Activated T-cell treated with anti-CD3 and anti-CD28 coated beads for 1 hour (primary cell): ENCODE data around the gene GFPT2.

Source experiments
- DNase-seq: peaks from one replicate; pipeline ENCODE4 v3.0.0-alpha.2; 2020; ENCODE audit warnings: low read depth

GFPT2 gene

DNA sequence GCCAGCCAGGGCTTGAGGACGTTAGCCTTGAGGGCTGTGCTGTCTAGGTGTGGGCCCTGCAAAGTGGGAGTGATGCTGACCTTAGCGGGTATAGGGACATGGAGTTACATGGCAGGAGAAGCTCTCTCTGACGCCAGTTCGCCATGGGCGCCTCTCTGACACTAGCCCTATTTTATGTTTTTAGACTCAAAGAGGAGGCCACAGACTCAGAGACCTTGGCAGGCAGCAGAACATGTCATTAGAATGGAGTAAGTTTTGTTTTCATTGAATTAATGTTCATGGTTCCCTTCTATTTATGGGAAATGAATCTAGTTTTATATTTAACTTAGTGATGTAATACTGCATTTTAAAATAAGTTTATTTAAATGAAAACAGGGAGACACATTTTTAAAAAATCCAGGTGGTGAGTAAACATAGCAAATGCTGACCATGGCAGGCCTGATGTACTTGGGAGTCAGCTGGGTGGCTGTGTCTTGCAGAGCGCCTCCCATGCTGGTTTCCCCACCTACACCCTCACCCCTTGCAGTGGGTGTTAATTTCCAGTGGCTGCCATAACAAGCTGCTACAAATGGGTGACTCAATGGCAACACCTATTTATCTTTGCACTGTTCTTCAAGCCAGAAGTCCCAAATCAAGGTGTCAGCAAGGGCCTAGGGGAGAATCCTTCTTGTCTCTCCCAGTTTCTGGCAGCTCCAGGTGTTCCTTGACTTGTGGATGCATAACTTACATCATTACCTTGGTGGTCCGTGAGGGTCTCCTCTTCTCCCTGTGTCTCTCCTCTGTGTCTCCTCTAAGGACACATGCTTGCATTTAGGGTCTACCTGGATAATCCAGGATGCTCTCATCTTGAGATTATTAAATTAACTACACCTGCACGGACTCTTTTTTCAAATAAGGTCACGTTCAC, 25.6 kb upstream of the GFPT2 start:
- DNase-seq = no peak

DNA sequence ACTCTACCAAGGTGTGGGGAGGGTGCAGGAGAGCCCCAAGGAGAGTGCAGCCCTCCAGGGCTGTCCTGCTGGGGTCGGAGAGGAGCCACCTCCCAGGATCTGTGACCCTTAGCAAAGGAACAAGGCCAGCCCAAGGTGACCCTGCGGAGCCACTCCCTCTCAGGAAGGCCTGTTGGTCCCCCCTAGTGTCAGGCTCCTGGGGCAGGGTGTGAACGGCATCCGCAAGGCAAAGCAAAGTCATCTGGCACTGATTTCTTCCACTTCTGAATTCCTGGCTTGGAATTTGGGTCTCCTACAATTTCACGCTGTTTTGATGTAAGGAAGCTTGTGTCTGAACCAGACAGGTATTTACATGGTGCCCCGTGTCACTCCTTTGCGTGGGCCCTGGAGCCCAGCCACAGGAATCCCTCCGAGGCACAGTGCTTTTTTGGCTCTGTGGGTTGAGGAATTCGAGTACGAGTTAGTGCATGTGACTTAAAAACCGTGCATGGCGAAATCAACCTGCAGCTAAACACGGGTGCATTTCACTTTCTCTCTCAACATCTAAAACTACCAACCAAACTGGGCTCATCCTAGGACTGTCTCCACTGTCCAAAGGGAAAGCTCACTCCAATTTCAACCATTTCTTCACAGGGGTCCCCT, 24.5 kb upstream of the GFPT2 start:
- no peak for DNase-seq

DNA sequence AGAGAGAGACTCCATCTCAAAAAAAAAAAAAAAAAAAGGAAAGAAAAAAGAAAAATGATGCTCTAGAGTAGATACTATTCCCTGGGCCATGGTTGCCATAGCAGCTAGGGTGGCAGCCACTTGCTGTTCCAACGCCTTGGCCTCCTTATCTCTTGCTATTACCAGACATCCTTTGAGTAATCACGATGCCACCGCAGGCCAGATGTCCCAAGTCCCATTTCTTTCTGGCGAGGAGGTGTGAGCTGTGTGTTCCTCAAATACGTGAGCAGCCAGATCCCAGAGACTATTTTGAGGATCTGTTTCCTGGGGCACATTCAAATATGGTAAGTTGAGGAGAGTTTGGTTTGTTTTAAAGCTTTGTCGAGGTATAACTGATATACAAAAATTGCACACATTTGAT, 23.4 kb upstream of the GFPT2 start:
- DNase-seq = no peak

DNA sequence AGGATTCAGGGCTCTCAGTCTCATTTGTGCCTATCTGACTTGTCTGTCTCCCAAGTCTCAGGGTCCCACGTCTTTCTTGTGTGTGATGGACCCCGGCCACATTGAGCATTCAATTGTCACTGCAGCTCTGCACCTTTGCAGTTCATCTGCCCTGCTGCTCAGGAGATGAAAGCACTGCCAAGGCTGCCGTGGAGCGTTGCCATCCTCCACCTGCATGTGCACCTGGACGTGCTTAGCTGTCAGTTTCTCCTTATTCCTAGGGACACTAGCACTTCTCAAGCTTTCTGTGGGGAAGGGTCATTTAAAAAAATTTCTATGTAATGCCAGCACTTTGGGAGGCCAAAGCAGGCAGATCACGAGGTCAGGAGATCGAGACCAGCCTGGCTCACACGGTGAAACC, 22.8 kb upstream of the GFPT2 start:
- DNase-seq = no peak

DNA sequence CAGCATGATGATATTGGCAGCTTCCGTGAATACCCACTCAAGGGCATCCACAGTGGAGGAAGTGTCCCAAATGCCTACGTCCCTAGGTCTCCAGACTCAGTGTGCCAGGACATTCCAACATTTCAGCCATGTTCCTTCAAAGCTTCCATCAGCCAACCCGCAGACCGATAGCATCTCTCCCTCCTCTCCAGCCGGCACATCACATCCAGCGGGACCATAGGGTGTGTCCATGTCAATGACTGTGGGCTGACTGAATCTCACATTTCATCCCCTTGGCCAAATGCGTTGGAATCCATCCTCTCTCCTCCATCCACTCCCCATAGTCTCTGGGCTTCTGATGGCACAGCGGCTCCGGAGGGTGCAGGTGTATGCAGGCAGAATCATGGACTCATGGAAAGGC, 22.2 kb upstream of the GFPT2 start:
- no peak for DNase-seq

DNA sequence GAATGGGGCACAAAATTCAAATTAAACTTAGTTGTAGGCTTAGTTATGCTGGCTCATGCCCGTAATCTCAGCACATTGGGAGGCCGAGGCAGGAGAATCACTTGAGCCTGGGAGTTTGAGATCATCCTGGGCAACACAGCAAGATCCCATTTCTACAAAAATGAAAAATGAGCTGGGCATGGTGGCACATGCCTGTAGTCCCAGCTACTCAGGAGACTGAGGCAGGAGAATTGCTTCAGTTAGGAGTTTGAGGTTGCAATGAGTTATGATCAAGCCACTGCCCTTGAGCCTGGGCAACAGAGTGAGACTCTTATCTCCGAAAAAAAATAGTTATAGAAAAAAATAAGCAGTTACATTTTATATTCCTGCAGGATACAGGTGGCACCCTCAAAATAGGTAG, 20.7 kb upstream of the GFPT2 start:
- DNase-seq = no peak

DNA sequence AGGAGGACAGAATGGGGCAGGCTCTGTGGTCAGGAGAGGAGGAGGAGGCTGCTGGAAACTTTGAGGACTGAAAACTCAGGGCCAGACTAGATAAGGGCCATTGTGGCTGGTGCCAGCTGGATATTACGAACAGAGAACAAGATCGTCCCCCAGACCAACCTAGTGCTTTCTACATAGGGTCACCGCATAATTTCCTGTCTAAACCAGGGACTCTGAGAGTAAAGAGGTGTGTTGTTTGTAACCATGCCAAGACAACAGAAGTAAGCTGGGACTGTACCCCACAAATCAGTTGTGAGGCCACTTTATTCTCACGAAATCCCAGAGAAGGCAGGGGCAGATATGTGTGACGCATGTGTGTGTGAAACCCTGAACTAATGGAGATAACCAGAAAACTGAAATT, 20.3 kb upstream of the GFPT2 start:
- no peak for DNase-seq

DNA sequence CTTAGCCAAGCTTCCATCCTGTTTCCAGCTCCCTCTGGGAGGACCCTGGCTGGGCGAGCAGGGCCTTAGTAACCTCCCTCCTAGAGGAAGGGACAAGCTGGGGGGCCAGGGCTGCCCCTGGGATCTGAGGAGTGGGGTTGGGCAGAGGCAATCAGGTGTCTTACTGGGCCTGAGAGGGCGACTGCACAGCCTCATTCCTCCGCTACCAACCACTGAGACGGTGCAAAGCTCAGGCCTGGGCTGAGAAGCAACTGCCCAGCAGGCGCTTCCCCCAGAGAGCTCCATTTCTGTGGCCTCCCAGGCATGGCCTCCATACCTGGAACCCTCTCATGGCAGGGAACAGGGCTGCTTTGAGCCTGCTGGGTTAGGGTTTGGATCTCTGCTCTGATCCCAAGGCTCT, 18.8 kb upstream of the GFPT2 start:
- DNase-seq = no peak

DNA sequence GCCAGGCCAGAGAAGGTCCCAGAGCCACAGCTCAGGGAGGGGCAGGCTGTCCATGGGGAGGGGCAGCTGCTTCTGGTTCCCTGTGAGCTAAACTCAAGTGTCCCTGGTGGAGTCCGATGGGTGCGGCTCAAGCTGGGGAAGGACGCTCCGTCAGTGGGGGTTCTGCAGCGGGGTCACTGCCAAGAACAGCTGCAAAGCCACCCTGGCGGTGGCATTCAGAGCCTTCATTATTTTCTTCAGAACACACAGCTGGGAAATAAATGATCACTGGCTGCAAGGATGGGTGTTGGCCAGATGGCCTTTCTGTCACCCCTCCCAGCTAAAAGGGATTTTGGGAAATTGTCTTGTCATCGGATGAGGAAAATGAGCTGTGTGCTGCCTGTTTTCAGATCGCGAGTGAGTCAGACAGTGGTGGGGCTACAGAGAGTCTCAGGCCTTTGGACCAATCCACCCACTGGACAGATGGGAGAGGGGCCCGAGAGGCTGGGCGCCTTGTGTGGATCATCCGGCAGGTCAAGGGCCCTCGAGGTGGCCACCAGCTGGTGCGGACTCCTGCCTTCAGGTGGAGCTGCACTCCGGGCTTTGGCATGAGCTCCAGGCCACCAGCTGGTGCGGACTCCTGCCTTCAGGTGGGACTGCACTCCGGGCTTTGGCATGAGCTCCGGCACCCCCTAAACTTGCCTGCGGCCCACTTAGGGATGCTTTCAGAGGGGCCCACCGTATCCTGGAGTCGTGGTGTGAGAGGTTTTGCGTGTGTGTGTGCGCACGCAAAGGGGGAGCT, 17.9 kb upstream of the GFPT2 start:
- no peak for DNase-seq

DNA sequence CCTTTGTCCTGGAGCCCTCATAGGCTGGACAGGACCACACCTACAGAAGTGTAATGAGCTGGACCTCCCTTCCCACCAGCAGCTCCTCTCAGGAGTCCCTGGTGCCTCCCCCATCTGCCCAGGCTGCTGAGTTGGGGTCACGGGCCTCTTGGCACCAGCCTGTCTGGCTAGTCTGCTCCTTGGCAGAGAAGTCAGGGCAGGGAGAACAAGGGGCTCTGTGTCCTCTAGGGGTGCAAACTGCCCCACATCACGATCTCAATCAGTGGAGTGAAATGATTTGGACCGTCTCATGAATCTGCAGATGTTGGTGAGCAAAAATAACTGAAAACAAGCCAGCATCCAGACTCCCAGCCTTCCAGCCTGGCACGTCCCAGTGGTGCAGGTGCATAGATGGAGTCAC, 14.9 kb upstream of the GFPT2 start:
- no peak for DNase-seq

DNA sequence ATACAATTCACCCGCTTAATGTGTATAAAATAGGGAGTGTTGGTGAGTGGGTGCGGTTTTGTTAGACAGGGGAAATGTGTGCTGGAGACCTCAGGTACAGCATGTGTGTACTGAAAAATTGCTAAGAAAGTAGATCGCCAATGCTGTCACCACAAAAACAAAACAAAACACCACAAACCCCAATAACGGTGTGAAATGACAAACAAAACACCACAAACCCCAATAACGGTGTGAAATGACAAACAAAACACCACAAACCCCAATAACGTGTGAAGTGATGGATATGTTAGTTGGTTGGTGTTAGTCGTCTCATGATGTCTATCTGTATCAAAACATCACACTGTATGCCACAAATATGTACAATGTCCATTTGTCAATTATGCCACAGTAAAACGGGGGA, 14.2 kb upstream of the GFPT2 start:
- DNase-seq = no peak

DNA sequence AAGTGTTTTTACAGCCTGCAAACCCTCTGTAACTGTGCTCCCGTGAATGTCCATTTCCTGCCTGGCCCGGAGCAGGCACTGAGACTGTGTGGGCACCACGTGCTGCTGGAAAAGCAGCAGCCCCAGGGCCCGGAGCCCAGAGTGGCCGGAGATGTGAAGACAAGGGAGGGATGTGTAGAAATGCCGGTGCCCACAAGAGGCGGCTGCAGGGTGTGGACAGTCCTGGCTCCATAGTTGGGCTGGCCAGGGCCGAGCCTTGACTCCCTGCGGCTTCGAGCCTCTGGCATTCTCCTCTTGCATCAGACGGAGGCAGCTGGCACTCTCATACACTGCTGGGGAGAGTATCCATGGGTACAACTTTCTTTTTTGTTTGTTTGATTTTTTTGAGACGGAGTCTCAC, 13.2 kb upstream of the GFPT2 start:
- no peak for DNase-seq

DNA sequence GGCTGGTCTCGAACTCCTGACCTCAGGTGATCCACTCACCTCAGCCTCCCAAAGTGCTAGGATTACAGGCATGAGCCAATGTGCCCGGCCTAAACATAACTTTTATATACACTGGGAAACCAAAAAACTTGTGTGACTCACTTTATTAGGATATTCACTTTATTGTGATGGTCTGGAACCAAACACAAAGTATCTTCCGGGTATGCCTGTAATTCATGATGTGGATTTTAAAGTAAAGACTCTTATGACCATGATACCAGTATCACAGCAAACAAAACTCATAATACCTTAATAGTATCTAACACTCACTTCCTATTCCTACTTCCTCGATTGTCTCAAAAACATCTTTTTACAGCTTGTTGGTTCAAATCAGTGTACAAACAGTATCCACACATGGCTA, 12.7 kb upstream of the GFPT2 start:
- DNase-seq = no peak

DNA sequence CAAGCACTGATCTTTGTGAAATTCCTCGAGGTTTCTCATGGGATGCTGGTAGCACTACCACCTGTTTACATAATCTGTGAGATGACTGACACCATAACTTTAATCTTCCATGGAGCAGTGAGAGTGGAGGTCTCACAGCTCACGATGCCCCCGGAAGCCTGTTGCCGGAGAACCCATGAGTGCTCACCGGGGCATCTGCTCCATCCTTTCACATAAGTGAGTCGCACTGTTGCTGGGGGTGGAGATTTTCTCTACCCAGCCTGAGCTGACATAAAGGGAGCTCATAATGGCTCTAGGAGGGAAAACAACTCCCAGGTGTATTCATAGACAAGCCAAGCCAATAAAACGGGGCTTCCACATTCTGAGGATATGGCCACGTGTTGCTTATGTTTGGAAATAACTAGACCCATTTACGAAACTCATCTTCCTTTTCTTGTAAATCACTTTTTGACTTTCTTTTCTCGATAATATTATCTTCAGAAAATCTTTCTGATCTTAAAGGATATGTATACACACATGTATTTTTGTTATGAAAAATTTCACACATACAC, 11.2 kb upstream of the GFPT2 start:
- DNase-seq = no peak

DNA sequence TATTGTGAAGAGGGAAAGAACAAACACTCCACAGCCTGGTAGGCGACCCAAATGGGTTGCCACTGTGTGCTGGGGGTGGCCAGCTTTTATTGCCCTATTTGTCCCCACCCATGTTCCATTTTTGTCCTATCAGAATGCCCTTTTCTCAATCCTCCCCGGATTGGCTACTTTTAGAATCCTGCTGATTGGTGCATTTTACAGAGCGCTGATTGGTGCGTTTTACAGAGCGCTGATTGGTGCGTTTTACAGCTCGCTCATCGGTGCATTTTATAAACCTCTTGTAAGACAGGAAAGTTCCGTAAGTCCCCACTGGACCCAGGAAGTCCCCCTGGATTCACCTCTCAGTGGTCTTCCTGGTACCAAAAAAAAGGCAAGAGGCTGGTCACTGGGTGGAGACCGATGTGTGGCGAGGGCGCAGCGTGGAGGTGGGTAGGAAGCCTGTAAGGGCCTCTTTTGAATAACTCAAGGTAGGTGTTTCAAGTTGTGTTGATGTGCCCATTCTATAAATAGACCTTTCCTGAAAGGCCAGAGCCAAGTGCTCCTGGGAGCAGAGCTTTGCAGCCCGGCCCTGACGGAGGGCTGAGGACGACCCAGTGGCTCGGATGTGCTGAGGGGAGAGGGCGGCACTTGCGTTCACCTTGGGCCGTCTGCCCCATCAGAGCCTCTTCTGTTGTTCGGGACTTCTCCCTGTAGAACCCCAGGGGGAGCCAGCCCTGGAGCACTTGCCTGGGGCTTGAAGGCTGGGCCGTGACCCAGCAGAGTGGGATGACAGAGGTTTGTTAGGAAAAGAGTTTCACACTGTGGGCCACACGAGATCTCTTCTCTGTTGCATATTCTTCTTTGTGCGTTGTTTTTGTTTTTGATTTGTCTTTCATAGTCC, 7.2 kb upstream of the GFPT2 start:
- DNase-seq = no peak

DNA sequence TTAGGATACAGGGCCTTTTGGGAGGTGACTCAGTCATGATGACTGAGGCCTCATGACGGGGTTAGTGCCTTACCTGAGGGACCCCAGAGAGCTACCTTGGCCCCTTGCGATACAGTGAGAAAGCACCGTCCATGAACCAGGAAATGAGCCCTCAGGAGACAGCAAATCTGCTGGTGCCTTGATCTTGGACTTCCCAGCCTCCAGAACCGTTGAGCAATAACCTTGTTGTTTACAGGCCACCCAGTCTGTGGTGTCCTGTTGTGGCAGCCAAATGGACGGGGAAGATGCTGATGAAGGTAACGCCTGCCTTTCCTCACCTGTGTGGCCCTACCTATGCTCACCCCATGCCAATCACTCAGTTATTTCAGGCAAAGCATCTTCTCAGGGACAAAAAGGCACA, 5.6 kb upstream of the GFPT2 start:
- DNase-seq = no peak

DNA sequence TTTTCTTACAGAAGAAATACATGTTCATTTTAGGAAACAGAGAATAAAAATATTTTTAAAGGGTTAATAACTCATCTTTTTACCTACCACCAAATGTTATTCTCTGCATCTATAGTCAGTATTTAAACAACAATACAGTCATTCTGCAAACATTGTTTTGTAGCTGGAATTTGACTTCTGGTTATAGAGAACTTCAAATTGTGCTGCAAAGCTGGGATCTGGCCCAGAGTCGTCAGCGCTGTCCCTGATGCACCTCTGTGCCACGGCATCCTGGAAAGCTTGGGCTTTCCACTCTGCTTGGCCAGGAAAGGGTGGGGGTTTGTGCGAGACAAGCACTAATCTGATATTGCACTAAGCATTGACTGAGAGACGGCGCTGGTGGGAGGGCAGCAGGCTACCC, 5.0 kb upstream of the GFPT2 start:
- DNase-seq = no peak

DNA sequence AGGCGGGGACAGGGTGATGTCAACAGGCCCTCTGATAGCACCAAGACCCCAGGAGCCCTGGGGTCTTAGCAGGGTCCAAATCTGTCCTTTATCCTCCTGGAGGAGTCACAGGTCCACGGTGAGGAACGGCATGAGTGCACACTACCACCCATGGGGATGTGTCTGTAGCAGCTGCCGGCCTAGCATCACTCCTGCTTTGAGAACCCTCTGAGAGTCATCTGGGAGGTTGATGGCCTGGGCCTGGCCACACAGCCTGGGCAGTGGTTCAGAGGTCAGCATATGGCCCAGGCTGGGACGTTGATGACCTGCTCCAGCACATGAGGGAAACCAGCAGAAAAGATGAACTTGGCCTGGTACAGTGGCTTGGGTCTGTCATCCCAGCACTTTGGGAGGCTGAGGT, 1.8 kb upstream of the GFPT2 start:
- no peak for DNase-seq

DNA sequence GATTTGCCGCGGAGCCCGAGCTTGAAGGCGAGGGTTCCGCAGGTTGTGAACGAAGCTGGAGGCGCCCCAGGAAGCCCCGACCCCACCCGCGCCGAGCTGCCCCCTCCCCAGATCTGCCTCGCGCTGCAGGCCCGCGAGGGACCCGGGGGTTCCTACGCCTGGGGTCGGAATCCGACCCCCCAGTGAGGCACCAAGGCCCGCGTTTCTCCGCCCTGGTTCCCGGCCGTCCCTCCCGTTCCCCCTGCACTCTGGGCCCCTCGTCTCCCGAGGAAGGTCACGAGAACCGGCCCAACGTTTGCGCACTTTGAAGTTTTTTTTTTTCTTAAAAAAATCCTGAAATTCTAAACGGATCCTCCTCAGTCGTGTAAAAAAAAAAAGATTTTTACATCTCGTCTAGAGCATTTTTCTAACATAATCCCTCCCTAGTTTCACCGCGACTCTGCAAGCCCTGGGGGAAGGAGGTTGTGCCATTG, 880 bp upstream of the GFPT2 start:
- DNase-seq = no peak

DNA sequence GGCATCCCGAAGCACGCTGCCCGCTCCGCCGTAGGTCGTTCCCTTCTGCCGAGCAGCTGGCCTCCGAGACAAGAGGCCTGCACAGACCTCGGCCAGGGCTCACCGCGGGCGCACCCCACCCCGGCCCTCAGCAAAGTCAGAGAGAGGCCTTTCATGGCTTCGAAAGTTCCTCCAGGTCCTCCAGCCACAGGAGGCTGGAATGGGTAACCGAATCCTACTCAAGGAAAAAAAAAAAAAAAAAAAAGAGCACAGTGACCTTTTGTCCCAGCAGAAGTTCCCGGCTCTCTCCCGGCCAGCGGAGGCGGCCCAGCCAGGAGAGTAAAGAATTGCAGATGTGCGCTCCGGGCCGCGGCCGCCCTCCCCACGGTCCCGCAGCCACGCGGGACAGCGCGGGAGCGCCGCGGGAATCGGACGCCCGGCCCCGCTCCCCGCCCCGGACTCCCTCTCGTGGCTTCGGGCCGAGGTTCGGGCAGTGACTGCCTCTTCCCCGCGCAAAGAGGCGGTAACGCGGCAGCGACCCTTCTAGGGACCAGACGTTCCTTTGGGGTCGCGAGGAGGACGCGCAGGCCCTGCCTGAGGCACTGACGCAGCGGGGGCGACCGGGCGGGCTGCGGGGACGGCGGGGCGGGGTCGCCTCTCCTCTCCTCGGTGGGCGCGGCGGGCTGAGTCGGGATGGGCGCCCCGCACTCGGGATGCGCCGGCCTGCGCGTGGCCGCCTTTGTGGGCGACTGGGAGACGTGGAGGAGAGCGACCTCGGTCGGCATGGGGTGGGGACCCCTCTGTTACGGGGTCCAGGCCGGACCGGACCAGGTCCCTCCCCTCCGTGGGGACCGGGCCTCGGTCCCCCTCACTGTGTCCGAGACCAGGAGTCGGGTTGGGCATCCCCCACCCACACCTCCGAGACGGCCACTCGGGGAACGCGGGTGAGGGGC, 754 bp downstream of the GFPT2 start:
- DNase-seq = no peak
